Measurements from ENCODE around the gene LRMDA. TPM values are rescaled to one million over a fixed set of nuclear protein-coding genes. Genes with fewer than 3 reads are reported as not detected.

Gene LRMDA
- total and polyA plus RNA-seq, 10 of the 15 experiments (the other 5 are each of a cell fraction or from before 2014, with no cell fraction given) = 0.07 to 0.54 (median 0.29) TPM; not detected in 4

DNA sequence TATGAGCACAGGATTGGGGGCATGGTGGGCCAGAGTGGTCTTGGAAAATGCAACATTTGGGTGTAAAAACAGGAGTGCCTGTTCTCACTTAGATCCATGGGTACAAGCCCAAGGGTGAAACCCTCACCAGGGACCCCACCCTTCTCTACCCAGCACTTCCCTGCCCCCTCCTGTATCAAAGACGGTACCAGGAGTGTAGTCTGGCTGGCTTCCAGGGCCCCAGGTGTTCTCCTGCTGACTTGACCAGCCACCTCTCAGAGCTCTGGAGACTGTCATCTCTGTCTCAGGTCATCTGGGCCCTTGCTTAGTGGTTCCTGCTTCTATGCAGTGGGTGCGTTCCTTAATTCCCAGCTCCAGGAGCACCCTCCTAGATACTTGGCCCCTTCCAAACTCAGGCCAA, 447.2 kb downstream of the LRMDA start (continued):
- TF ChIP-seq, protein P1, sequence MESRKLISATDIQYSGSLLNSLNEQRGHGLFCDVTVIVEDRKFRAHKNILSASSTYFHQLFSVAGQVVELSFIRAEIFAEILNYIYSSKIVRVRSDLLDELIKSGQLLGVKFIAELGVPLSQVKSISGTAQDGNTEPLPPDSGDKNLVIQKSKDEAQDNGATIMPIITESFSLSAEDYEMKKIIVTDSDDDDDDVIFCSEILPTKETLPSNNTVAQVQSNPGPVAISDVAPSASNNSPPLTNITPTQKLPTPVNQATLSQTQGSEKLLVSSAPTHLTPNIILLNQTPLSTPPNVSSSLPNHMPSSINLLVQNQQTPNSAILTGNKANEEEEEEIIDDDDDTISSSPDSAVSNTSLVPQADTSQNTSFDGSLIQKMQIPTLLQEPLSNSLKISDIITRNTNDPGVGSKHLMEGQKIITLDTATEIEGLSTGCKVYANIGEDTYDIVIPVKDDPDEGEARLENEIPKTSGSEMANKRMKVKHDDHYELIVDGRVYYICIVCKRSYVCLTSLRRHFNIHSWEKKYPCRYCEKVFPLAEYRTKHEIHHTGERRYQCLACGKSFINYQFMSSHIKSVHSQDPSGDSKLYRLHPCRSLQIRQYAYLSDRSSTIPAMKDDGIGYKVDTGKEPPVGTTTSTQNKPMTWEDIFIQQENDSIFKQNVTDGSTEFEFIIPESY (IDR thresholded peaks at IDR 0.05) = no peak

DNA sequence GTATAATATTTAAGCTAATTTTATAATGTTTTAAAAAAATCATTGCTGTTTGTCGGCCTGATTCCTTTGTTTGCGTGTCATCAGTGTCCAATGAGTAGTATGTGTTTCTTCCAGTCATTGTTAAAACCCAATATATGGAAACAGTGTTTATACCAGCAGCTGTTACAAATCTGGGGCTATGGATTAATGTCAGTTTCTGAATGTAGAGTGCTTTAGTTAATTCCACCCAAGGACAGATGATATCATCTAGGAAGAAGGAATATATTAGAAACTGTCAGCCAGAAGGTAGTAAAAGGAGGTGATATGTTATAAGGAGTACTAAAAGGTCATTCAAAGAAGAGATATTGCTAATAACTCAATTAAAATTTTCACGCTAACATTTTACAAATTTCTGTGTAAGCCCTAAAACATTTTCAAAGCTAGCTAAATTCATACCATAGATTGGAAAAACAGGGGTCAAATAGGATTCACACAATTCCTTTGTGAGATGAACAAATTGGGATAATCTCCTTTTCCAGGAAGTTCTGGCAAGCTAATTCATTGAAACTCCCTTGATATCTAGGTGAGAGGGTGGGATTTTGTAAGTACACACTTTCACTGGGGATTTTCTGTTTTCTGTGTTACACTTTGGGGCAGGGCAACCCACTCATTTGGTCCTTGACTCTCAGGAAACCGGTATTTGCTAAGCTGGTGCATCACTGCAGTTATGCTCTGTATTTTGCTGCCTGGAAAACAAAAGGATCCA, 448.8 kb downstream of the LRMDA start:
- Histone ChIP-seq H3K9me3 (replicated peaks; ENCODE audit: control insufficient read depth, insufficient read depth, low read length) (no peaks in the 10 kb centered on the region), H4K20me1 (ENCODE audit: control insufficient read depth, insufficient read depth) (no peaks in the 10 kb centered on the region), H3K79me2 (ENCODE audit: control insufficient read depth, insufficient read depth, low read length) (no peaks in the 10 kb centered on the region), H3K4me2 (ENCODE audit: control insufficient read depth, insufficient read depth) (no peak overlapping the region), H3K36me3 (ENCODE audit: control insufficient read depth in 2 of 2, insufficient read depth in 2 of 2, low read length in 1 of 2) (no peaks in the 10 kb centered on the region), H3K4me3 (no peak overlapping the region), H3K27ac (ENCODE audit: control insufficient read depth, insufficient read depth) (no peak overlapping the region), H3K4me1 (ENCODE audit: control insufficient read depth, insufficient read depth, low read length) (no peaks in the 10 kb centered on the region), H3K9ac (ENCODE audit: control insufficient read depth, insufficient read depth, low read length) (no peak overlapping the region), H2AFZ (ENCODE audit: control insufficient read depth, low read depth, low read length) (no peak overlapping the region), H3K27me3 (replicated peaks in 1 of 2; ENCODE audit: control insufficient read depth in 2 of 2, insufficient read depth in 2 of 2, low read length in 1 of 2) (no peaks in the 10 kb centered on the region; a peak in 1 of 4 replicates)
- BruUV-seq (replicated peaks) = no TSS peak
- 23% methylated on average over 4 of the region's 4 CpGs for WGBS (ENCODE audit: insufficient coverage, insufficient replicate concordance, low lambda C conversion rate, missing lambda C conversion rate)
- FAIRE-seq (no peak), DNase-seq (ENCODE audit: low read depth, low spot score) (no peak), ATAC-seq (no peak)
- in situ Hi-C loops (cut with MboI) (no loop called here), intact Hi-C loops (cut with micrococcal nuclease; ENCODE audit: unreplicated experiment) (no loop called here)
- ChIA-PET CTCF (no interaction called here), SMC1A (ENCODE audit: uncharacterized antibody, unreplicated experiment) (no interaction called here), RAD21 (ENCODE audit: unreplicated experiment) (interaction anchor here (0.8 to 1.2 kb wide), 3 partner anchors 9 to 156 kb away, joined by 3 read pairs; no protein-coding TSS in a partner anchor), POLR2A (no interaction called here)
- TF ChIP-seq POLR2AphosphoS2 (IDR thresholded peaks at IDR 0.05; ENCODE audit: low read depth, low read length) = no peak
- TF ChIP-seq, protein P2, sequence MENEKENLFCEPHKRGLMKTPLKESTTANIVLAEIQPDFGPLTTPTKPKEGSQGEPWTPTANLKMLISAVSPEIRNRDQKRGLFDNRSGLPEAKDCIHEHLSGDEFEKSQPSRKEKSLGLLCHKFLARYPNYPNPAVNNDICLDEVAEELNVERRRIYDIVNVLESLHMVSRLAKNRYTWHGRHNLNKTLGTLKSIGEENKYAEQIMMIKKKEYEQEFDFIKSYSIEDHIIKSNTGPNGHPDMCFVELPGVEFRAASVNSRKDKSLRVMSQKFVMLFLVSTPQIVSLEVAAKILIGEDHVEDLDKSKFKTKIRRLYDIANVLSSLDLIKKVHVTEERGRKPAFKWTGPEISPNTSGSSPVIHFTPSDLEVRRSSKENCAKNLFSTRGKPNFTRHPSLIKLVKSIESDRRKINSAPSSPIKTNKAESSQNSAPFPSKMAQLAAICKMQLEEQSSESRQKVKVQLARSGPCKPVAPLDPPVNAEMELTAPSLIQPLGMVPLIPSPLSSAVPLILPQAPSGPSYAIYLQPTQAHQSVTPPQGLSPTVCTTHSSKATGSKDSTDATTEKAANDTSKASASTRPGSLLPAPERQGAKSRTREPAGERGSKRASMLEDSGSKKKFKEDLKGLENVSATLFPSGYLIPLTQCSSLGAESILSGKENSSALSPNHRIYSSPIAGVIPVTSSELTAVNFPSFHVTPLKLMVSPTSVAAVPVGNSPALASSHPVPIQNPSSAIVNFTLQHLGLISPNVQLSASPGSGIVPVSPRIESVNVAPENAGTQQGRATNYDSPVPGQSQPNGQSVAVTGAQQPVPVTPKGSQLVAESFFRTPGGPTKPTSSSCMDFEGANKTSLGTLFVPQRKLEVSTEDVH (IDR thresholded peaks at IDR 0.05; ENCODE audit: low read depth, partially characterized antibody) = no peak
- no peak for TF ChIP-seq TCF12 (IDR thresholded peaks at IDR 0.05; ENCODE audit: low read depth, low read length)
- no peak for TF ChIP-seq NR2C2 (IDR thresholded peaks at IDR 0.05; ENCODE audit: borderline replicate concordance, control insufficient read depth, insufficient read length, low read depth)
- no peak for TF ChIP-seq YBX1 (IDR thresholded peaks at IDR 0.05)
- no peak for TF ChIP-seq CHD4 (IDR thresholded peaks at IDR 0.05)
- no peak for TF ChIP-seq POU2F2 (IDR thresholded peaks at IDR 0.05; ENCODE audit: borderline replicate concordance, low read depth, low read length)
- no peak for TF ChIP-seq HDAC2 (IDR thresholded peaks at IDR 0.05)
- TF ChIP-seq, protein P3, sequence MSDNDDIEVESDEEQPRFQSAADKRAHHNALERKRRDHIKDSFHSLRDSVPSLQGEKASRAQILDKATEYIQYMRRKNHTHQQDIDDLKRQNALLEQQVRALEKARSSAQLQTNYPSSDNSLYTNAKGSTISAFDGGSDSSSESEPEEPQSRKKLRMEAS (IDR thresholded peaks at IDR 0.05; ENCODE audit: low read depth, low read length) = no peak
- TF ChIP-seq EZH2 (IDR thresholded peaks at IDR 0.05; ENCODE audit: borderline replicate concordance, control insufficient read depth, low read depth, low read length) = no peak
- no peak for TF ChIP-seq HDGF (IDR thresholded peaks at IDR 0.05)
- TF ChIP-seq, protein P1 (IDR thresholded peaks at IDR 0.05) = no peak

Data from GM12878 (cell line).